SK-N-MC (cell line): Measurements from ENCODE around the gene S100PBP.
A peak's percentile ranks its signal among the peaks of the same experiment; 100 is the strongest.
"Not testable (repeated sequence)": the region's sequence is repeated elsewhere in the genome, so short reads cannot be mapped to it uniquely, and the experiment has no call there.

Source experiments
- DNase-seq: peaks from one replicate; pipeline ENCODE4 v3.0.0-alpha.2; 2011; ENCODE audit warnings: low read depth, low spot score
- H3K27ac ChIP-seq: fragments of 200-600 bp; sonication (generic); 2 replicates; pipeline ENCODE4 v1.5.1; 2016; ENCODE audit warnings: mixed run types
- H3K36me3 ChIP-seq: fragments of 200-600 bp; sonication (generic); 2 replicates; pipeline ENCODE4 v1.6.1; 2017; ENCODE audit warnings: antibody characterized with exemption, low read length, mixed read lengths; ENCODE audit not compliant: insufficient read depth
- H3K4me3 ChIP-seq: fragments of 200-600 bp; sonication (generic); 2 replicates; pipeline ENCODE4 v1.5.1; 2016
- H3K9ac ChIP-seq: fragments of 200-600 bp; sonication (generic); 2 replicates; pipeline ENCODE4 v1.8.0; 2017; ENCODE audit warnings: mixed run types, mixed read lengths; ENCODE audit not compliant: insufficient read length
- H3K9me3 ChIP-seq: fragments of 200-600 bp; sonication (generic); 2 replicates; pipeline ENCODE4 v1.6.1; 2017; ENCODE audit warnings: low read depth, mild to moderate bottlenecking, antibody characterized with exemption, low read length, moderate library complexity, mixed read lengths
- EZH2 ChIP-seq: fragments of 200-600 bp; sonication (generic); IDR thresholded peaks from one replicate; pipeline ENCODE4 v1.6.1; 2017; ENCODE audit warnings: antibody characterized with exemption
- FOXP2 ChIP-seq: optimal IDR thresholded peaks from 2 replicates; pipeline ENCODE3; 2011; ENCODE audit warnings: mild to moderate bottlenecking, moderate library complexity; ENCODE audit not compliant: insufficient read depth; ENCODE audit errors: extremely low read length, control extremely low read depth
- POLR2AphosphoS5 ChIP-seq: IDR thresholded peaks from 2 replicates; pipeline ENCODE4 v1.6.1; 2012; ENCODE audit warnings: mild to moderate bottlenecking, low read depth, low read length, borderline replicate concordance

S100PBP gene

GRCh38 chr1:32798679-32799416, 18.6 kb upstream of the S100PBP start:
- no peak for TF ChIP-seq FOXP2
- TF ChIP-seq POLR2AphosphoS5: no peak
- TF ChIP-seq EZH2: no peak
- Histone ChIP-seq H3K36me3 (peaks cover 86% of the 10 kb centered on the region), H3K27ac (0 out of 2 replicates have a peak overlapping the region, but pooled peaks have one; percentile 36), H3K9ac (no peak overlapping the region), H3K9me3 (no peaks in the 10 kb centered on the region), H3K4me3 (no peak overlapping the region)
- DNase-seq: no peak

GRCh38 chr1:32801096-32801715, 16.2 kb upstream of the S100PBP start:
- no peaks in the 10 kb centered on the region for H3K9me3 ChIP-seq
- no peak overlapping the region for H3K4me3 ChIP-seq
- TF ChIP-seq POLR2AphosphoS5 (no peak), EZH2 (no peak), FOXP2 (no peak)
- DNase-seq: no peak
- H3K27ac ChIP-seq: no peak overlapping the region
- no peak overlapping the region for H3K9ac ChIP-seq
- peaks cover 75% of the 10 kb centered on the region for H3K36me3 ChIP-seq

GRCh38 chr1:32804460-32804859, 13.0 kb upstream of the S100PBP start:
- not testable (repeated sequence) for H3K9ac ChIP-seq, H3K4me3 ChIP-seq, H3K27ac ChIP-seq, H3K9me3 ChIP-seq, DNase-seq
- peaks cover 79% of the 10 kb centered on the region for H3K36me3 ChIP-seq

GRCh38 chr1:32806290-32806689, 11.2 kb upstream of the S100PBP start:
- Histone ChIP-seq H3K4me3 (no peak overlapping the region), H3K9me3 (no peaks in the 10 kb centered on the region), H3K36me3 (peaks cover 82% of the 10 kb centered on the region), H3K9ac (no peak overlapping the region), H3K27ac (no peak overlapping the region)
- no peak for DNase-seq
- no peak for TF ChIP-seq FOXP2
- no peak for TF ChIP-seq POLR2AphosphoS5
- no peak for TF ChIP-seq EZH2

GRCh38 chr1:32806910-32807523, 10.4 kb upstream of the S100PBP start:
- no peak for TF ChIP-seq POLR2AphosphoS5
- no peak for TF ChIP-seq FOXP2
- TF ChIP-seq EZH2: no peak
- no peak overlapping the region for H3K9ac ChIP-seq
- peaks cover 84% of the 10 kb centered on the region for H3K36me3 ChIP-seq
- H3K9me3 ChIP-seq: no peaks in the 10 kb centered on the region
- DNase-seq: no peak
- H3K4me3 ChIP-seq: no peak overlapping the region
- no peak overlapping the region for H3K27ac ChIP-seq

- Histone ChIP-seq H3K9me3 (no peaks in the 10 kb centered on the region), H3K9ac (no peak overlapping the region), H3K27ac (no peak overlapping the region), H3K36me3 (peaks cover 84% of the 10 kb centered on the region), H3K4me3 (no peak overlapping the region)
- DNase-seq: no peak
- TF ChIP-seq FOXP2: no peak
- TF ChIP-seq POLR2AphosphoS5: no peak
- TF ChIP-seq EZH2: no peak
These were observed 8.9 kb upstream of the S100PBP start for GRCh38 chr1:32808580-32808979.

GRCh38 chr1:32810358-32810757, 7.1 kb upstream of the S100PBP start:
- DNase-seq: no peak
- H3K4me3 ChIP-seq: no peak overlapping the region
- no peak overlapping the region for H3K9ac ChIP-seq
- no peak overlapping the region for H3K27ac ChIP-seq
- no peak for TF ChIP-seq FOXP2
- no peak for TF ChIP-seq POLR2AphosphoS5
- TF ChIP-seq EZH2: no peak
- H3K9me3 ChIP-seq: no peaks in the 10 kb centered on the region
- H3K36me3 ChIP-seq: peaks cover 99% of the 10 kb centered on the region

- Histone ChIP-seq H3K27ac (no peak overlapping the region), H3K9ac (no peak overlapping the region), H3K4me3 (no peak overlapping the region), H3K9me3 (no peaks in the 10 kb centered on the region), H3K36me3 (peaks cover 93% of the 10 kb centered on the region)
- DNase-seq: no peak
- TF ChIP-seq POLR2AphosphoS5 (no peak), FOXP2 (no peak), EZH2 (no peak)
These were observed 6.2 kb upstream of the S100PBP start for GRCh38 chr1:32811265-32811664.
